GM10847 (cell line): ENCODE measurements around the gene RFX1.

ENCODE experiments used
- POLR2A ChIP-seq: IDR thresholded peaks from 2 replicates; pipeline ENCODE4 v1.6.1; 2011; ENCODE audit not compliant: insufficient read length; ENCODE audit errors: extremely low read depth

The RFX1 gene

DNA sequence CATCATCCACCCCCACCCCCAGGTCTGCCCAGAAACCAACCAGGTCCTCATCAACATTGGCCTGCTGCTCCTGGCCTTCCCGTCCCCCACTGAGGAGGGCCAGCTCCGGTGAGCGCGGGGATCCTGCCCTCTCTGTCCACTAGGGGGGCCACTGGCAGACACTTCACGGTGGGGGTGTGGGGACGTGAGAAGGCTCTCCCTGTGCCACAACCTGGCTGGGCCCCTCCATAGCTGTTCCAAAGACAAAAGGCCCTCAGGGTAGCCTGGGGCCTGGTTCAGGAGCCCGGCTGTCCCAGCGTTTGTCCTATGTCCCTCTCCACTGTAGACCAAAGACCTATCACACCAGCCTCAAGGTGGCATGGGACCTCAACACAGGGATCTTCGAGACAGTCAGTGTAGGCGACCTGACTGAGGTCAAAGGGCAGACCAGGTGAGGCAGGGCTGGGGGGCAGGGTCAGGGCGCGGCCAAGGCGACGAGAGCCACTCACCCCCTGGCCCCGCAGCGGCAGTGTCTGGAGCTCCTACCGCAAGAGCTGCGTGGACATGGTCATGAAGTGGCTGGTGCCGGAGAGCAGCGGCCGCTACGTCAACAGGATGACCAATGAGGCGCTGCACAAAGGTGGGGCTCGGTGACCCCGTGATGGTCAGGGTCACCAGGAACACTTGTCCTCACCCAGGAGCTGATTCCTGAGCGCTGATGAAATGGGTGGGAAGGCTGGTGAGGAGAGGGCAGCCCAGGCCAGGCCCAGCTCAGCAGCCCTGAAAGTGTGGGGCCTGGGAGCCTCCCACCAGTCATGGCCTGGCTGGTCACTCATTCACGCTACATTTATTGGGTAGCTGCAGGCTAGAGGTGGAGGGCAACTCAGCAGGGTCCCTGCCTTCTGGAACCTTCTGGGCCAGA, 45.9 kb downstream of the RFX1 start:
- no peak for TF ChIP-seq POLR2A

- TF ChIP-seq POLR2A = no peak
Observed at GRCh38 chr19:13959141-13959961, 46.8 kb downstream of the RFX1 start.

GRCh38 chr19:13958043-13958442, 48.1 kb downstream of the RFX1 start:
- TF ChIP-seq POLR2A = no peak

DNA sequence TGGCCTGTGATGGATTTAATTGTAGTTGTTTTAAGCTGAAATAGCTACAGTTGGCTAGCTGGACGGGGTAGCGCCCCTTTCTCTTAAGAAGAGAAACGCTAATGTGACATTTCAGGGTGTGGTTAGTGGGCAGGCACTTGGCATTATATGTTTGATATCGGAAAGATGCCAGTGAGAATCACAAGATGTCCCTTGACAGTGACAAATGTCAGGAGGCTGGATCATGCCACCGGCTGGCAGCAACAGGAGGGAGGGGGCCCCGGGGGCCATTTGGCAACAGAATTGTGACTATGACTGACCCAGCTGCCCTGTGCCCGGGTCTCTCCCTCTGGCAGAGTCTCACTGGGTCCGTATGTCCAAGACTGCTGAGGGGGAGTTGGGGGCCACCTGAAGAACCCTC, 49.1 kb downstream of the RFX1 start:
- TF ChIP-seq POLR2A = no peak

GRCh38 chr19:13956365-13956744, 49.8 kb downstream of the RFX1 start:
- TF ChIP-seq POLR2A = no peak

- no peak for TF ChIP-seq POLR2A
Observed at GRCh38 chr19:13955662-13956364, 50.3 kb downstream of the RFX1 start.

- no peak for TF ChIP-seq POLR2A
Observed at GRCh38 chr19:13954185-13954584, 51.9 kb downstream of the RFX1 start.

- TF ChIP-seq POLR2A = no peak
Observed at GRCh38 chr19:13952931-13953531, 53.1 kb downstream of the RFX1 start.

DNA sequence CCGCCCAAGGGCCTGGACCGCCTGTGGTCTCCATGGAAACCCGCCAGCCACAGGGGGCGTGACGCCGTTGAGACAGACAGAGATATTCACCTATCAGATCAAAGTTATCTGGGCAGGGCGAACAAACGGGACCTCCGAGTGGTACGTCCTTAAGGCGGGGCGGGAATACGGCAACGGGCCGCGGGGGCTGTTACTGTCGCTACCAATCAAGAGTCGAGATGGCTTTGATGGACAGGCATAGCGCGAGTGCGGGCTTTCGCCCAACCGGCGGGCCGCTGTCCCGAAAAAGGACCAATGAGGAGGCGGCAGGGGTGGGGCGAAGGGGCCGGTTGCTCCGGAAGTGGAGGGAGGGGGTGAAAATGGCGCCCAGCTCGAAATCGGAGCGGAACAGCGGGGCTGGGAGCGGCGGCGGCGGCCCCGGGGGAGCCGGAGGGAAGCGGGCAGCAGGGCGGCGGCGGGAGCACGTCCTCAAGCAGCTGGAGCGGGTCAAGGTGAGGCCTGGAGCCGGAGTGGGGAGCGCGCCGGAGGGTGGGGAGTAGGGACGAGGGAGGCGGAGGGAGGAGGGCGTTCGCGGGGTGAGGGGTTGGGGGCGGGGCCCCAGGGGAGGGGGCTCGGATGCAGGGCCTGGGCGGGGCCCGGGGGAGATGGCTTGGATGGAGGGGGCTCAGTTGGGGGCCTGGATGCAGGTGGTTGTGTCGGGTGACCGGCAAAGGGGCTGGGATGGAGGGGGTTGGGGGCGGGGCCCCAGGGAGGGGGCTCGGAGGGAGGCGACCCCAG, 53.8 kb downstream of the RFX1 start, which contains the start of gene DCAF15:
TSS of gene DCAF15 (plus strand) at position 356 of the 777 bp plus-strand sequence. CDS start at position 360, 4 bp downstream.
- TF ChIP-seq POLR2A = peak; percentile 69

- no peak for TF ChIP-seq POLR2A
Observed at GRCh38 chr19:13951799-13952153, 54.3 kb downstream of the RFX1 start.

GRCh38 chr19:13951043-13951442, 55.1 kb downstream of the RFX1 start:
- TF ChIP-seq POLR2A = no peak

DNA sequence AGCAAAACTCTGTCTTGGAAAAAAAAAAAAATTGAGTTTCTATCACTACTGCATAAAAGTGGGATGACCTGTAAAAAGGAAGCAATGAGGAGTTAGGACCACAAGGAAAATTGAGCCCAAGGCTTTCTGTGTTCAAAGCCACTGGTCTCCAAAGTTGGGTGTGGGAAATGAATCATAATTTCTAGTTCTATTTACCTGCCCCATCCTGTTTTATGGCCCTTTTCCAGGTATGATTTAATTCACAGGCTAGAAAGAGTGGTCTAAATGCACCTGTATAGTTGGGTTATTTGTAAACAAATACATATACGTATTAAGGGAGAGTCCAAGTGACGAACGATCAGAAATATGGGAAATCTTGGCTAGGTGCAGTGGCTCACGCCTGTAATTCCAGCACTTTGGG, 59.7 kb downstream of the RFX1 start:
- TF ChIP-seq POLR2A = no peak

DNA sequence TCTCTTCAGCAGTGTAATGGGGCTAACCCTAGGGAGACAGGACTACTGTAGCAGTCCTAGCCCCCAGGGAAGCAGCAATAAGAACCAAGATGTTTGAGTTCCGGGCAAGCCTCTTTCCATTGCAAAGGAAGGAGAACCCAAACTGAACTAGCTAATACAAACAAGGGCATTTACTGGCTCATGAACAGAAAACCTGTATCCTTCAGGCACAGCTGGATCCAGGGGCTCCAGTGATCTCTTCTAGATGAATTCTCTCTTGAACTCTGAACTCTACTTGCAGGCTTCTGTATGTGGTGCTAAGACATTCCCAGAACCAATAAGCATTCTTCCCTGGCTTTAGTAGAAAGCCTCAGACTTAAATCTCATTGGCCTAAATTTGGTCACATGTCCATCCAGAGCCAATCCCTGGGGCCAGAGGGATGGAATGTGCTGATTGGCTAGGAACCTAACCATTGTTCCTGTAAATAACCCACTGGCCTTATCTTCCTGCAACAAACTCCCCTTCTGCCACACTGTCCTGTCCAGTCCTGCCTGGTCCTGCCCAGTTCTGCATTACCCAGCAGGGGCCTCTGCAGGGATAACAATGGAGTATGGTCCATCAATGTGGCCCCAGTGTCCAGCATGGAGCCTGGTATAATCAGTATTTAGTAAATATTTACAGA, 64.0 kb downstream of the RFX1 start:
- no peak for TF ChIP-seq POLR2A
